Fibroblast of skin of right biceps (primary cell): ENCODE data around the gene CALHM4.

Source experiments
- DNase-seq: peaks from one replicate; pipeline ENCODE4 v3.0.0-alpha.2; 2013

The CALHM4 gene

GRCh38 chr6:116543149-116543548 is 10.4 kb upstream of the CALHM4 start:
- no peak for DNase-seq

GRCh38 chr6:116545651-116546050 is 7.9 kb upstream of the CALHM4 start, which contains the start of gene TRAPPC3L:
Gene TRAPPC3L, minus strand, starts transcription at chr6:116545684. Its CDS starts 170 bp downstream, at chr6:116545514.
- no peak for DNase-seq

- no peak for DNase-seq
Observed at GRCh38 chr6:116547358-116547757, 6.2 kb upstream of the CALHM4 start.

GRCh38 chr6:116550796-116551195 is 2.8 kb upstream of the CALHM4 start:
- DNase-seq: no peak

GRCh38 chr6:116556065-116556464 is 2.5 kb downstream of the CALHM4 start:
- DNase-seq: peak; percentile 92

GRCh38 chr6:116556814-116557415 is 3.4 kb downstream of the CALHM4 start:
- DNase-seq: no peak

GRCh38 chr6:116557893-116558292 is 4.3 kb downstream of the CALHM4 start:
- DNase-seq: peak; percentile 99

GRCh38 chr6:116560130-116560529 is 6.6 kb downstream of the CALHM4 start:
- DNase-seq: no peak

GRCh38 chr6:116561377-116562018 is 7.9 kb downstream of the CALHM4 start:
- DNase-seq: peak; percentile 73

- DNase-seq: no peak
Observed at GRCh38 chr6:116562019-116562403, 8.5 kb downstream of the CALHM4 start.

- DNase-seq: peak; percentile 32
Observed at GRCh38 chr6:116562614-116563013, 9.1 kb downstream of the CALHM4 start.

- DNase-seq: no peak
Observed at GRCh38 chr6:116563830-116564229, 10.3 kb downstream of the CALHM4 start.

- peak; percentile 87 for DNase-seq
Observed at GRCh38 chr6:116564311-116564710, 10.8 kb downstream of the CALHM4 start.

- DNase-seq: peak; percentile 36
Observed at GRCh38 chr6:116564921-116565872, 11.6 kb downstream of the CALHM4 start.

GRCh38 chr6:116568111-116568510 is 14.6 kb downstream of the CALHM4 start:
- DNase-seq: peak; percentile 67

GRCh38 chr6:116568821-116569755 is 15.5 kb downstream of the CALHM4 start:
- DNase-seq: no peak

- DNase-seq: peak; percentile 100
Observed at GRCh38 chr6:116570856-116571682, 17.5 kb downstream of the CALHM4 start, which contains the start of gene RWDD1. Gene RWDD1, plus strand, starts transcription at chr6:116571504. Its CDS starts 79 bp downstream, at chr6:116571583.

GRCh38 chr6:116571683-116572000 is 18.1 kb downstream of the CALHM4 start:
- no peak for DNase-seq

GRCh38 chr6:116572162-116572561 is 18.6 kb downstream of the CALHM4 start:
- DNase-seq: peak; percentile 41

GRCh38 chr6:116575227-116575626 is 21.7 kb downstream of the CALHM4 start:
- DNase-seq: no peak

GRCh38 chr6:116577486-116577885 is 23.9 kb downstream of the CALHM4 start:
- no peak for DNase-seq
